Measurements from ENCODE around the gene CLNS1A. TPM values are rescaled to one million over a fixed set of nuclear protein-coding genes. Genes with fewer than 3 reads are reported as not detected.

The CLNS1A gene
- total RNA-seq, 2 donors from 2014 or later: 146 to 151 TPM

GRCh38 chr11:77672264-77672663 lies 34.7 kb upstream of the CLNS1A start:
- DNase-seq: no peak
- Mint-ChIP-seq H3K4me3 (no peak overlapping the region), H3K27me3 (ENCODE audit: insufficient read depth) (no peaks in the 10 kb centered on the region), H3K27ac (no peak overlapping the region), H3K36me3 (ENCODE audit: low read depth) (peaks cover 83% of the 10 kb centered on the region), H3K9me3 (no peaks in the 10 kb centered on the region), H3K4me1 (no peaks in the 10 kb centered on the region)
- no peak overlapping the region for H3K9ac ChIP-seq (ENCODE audit: extremely low read depth, low read length, poor library complexity, severe bottlenecking)
- H3K27ac ChIP-seq (ENCODE audit: low read depth, low read length): no peak overlapping the region
- WGBS, 2 experiments (ENCODE audit: insufficient coverage in 1 of 2, insufficient read length in 1 of 2): 100% methylated on average over 1 of the region's 1 CpG; no CpG with 5 or more reads in 1 of the 2 experiments
- H3K4me1 ChIP-seq (ENCODE audit: control insufficient read depth, insufficient read depth, low read length): no peaks in the 10 kb centered on the region
- H3K36me3 ChIP-seq (ENCODE audit: control insufficient read depth, insufficient read depth, low read length): peaks cover 91% of the 10 kb centered on the region
- no peaks in the 10 kb centered on the region for H3K27me3 ChIP-seq (ENCODE audit: control insufficient read depth, insufficient read depth, low read length, poor library complexity, severe bottlenecking)
- TF ChIP-seq CTCF (conservative IDR thresholded peaks at IDR 0.05): no peak
- H3K9me3 ChIP-seq (ENCODE audit: control insufficient read depth, low read length): no peaks in the 10 kb centered on the region
- no peak overlapping the region for H3K4me3 ChIP-seq (ENCODE audit: low read length)

GRCh38 chr11:77669848-77670511 lies 32.4 kb upstream of the CLNS1A start:
- Histone ChIP-seq H3K27me3 (ENCODE audit: control insufficient read depth, insufficient read depth, low read length, poor library complexity, severe bottlenecking) (no peaks in the 10 kb centered on the region), H3K36me3 (ENCODE audit: control insufficient read depth, insufficient read depth, low read length) (peaks cover 90% of the 10 kb centered on the region), H3K9me3 (ENCODE audit: control insufficient read depth, low read length) (no peaks in the 10 kb centered on the region), H3K27ac (ENCODE audit: low read depth, low read length) (no peak overlapping the region), H3K9ac (ENCODE audit: extremely low read depth, low read length, poor library complexity, severe bottlenecking) (no peak overlapping the region), H3K4me3 (ENCODE audit: low read length) (no peak overlapping the region), H3K4me1 (ENCODE audit: control insufficient read depth, insufficient read depth, low read length) (no peaks in the 10 kb centered on the region)
- WGBS, 2 experiments (ENCODE audit: insufficient coverage in 1 of 2, insufficient read length in 1 of 2): 85 to 95% methylated on average over 2 of the region's 2 CpGs
- no peaks in the 10 kb centered on the region for H3K9me3 Mint-ChIP-seq
- no peak for TF ChIP-seq CTCF (conservative IDR thresholded peaks at IDR 0.05)
- no peak for DNase-seq
- no peaks in the 10 kb centered on the region for H3K4me1 Mint-ChIP-seq
- H3K36me3 Mint-ChIP-seq (ENCODE audit: low read depth): peaks cover 68% of the 10 kb centered on the region
- H3K27me3 Mint-ChIP-seq (ENCODE audit: insufficient read depth): no peaks in the 10 kb centered on the region
- no peak overlapping the region for H3K4me3 Mint-ChIP-seq
- H3K27ac Mint-ChIP-seq: no peak overlapping the region

- Mint-ChIP-seq H3K4me1 (no peaks in the 10 kb centered on the region), H3K4me3 (no peak overlapping the region), H3K27me3 (ENCODE audit: insufficient read depth) (no peaks in the 10 kb centered on the region), H3K36me3 (ENCODE audit: low read depth) (peaks cover 57% of the 10 kb centered on the region), H3K9me3 (no peaks in the 10 kb centered on the region), H3K27ac (no peak overlapping the region)
- TF ChIP-seq CTCF (conservative IDR thresholded peaks at IDR 0.05): no peak
- 92 to 93% methylated on average over 2 to 3 of the region's 3 CpGs for whole genome bisulfite sequencing, 2 experiments (ENCODE audit: insufficient coverage in 1 of 2, insufficient read length in 1 of 2)
- H3K27me3 ChIP-seq (ENCODE audit: control insufficient read depth, insufficient read depth, low read length, poor library complexity, severe bottlenecking): no peaks in the 10 kb centered on the region
- no peaks in the 10 kb centered on the region for H3K9me3 ChIP-seq (ENCODE audit: control insufficient read depth, low read length)
- H3K27ac ChIP-seq (ENCODE audit: low read depth, low read length): no peak overlapping the region
- H3K4me1 ChIP-seq (ENCODE audit: control insufficient read depth, insufficient read depth, low read length): no peaks in the 10 kb centered on the region
- no peak overlapping the region for H3K9ac ChIP-seq (ENCODE audit: extremely low read depth, low read length, poor library complexity, severe bottlenecking)
- peaks cover 83% of the 10 kb centered on the region for H3K36me3 ChIP-seq (ENCODE audit: control insufficient read depth, insufficient read depth, low read length)
- no peak for DNase-seq
- no peak overlapping the region for H3K4me3 ChIP-seq (ENCODE audit: low read length)
Measured at GRCh38 chr11:77668760-77669159, 31.2 kb upstream of the CLNS1A start.
